Dermis microvascular lymphatic vessel endothelial cell (primary cell): ENCODE data around the gene TOR1B. TPM values are rescaled to one million over a fixed set of nuclear protein-coding genes. Genes with fewer than 3 reads are reported as not detected.

Experiments used
- DNase-seq, 2 donors: peaks; one replicate each; pipeline versions ENCODE4 v3.0.0 to v3.0.0-alpha.2; 2010; ENCODE audit warnings: low read depth in 2 of 2
- total RNA-seq: library from RNA; depleted of rRNA; stranded (reverse); fragments of >200 nt; gene quantifications from 2 replicates; pipeline ENCODE4 v1.2.1, GENCODE V29; 2014

Gene TOR1B
- total RNA-seq, 1 donor from 2014 or later = 17.5 TPM

DNA sequence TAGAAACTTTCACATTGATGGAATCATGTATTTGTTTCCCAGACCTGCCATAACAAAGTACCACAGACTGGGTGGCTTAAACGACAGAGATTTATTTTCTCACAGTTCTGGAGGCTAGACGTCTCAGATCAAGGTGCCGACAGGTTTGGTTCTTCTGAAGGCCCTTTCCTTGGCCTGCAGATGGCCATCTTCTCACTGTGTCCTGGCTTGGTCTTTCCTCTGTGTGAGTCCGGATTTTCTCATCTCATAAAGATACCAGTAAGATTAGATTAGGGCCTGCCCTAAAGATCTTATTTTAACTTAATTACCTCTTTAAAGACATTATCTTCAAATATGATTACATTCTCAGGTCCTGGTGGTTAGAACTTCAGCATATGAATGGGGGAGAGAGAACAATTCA is 38.1 kb downstream of the TOR1B start:
- DNase-seq = no peak

DNA sequence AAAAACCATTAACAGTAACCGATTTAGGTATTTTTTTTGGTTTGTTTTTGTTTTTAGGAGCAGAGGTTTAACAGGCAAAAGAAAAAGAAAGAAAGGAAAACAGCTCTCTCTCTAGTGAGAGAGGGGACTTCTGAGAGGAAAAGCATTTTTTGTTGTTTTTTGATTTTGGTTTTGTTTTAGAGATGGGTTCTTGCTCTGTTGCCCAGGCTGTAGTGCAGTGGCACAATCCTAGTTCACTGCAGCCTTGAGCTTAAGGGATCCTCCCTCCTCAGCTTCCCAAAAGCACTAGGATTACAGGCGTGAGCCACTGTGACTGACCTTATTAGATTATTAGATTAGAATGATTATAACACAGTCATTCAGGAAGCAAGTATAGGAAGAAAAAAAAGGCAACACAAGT is 42.4 kb downstream of the TOR1B start:
- no peak for DNase-seq

DNA sequence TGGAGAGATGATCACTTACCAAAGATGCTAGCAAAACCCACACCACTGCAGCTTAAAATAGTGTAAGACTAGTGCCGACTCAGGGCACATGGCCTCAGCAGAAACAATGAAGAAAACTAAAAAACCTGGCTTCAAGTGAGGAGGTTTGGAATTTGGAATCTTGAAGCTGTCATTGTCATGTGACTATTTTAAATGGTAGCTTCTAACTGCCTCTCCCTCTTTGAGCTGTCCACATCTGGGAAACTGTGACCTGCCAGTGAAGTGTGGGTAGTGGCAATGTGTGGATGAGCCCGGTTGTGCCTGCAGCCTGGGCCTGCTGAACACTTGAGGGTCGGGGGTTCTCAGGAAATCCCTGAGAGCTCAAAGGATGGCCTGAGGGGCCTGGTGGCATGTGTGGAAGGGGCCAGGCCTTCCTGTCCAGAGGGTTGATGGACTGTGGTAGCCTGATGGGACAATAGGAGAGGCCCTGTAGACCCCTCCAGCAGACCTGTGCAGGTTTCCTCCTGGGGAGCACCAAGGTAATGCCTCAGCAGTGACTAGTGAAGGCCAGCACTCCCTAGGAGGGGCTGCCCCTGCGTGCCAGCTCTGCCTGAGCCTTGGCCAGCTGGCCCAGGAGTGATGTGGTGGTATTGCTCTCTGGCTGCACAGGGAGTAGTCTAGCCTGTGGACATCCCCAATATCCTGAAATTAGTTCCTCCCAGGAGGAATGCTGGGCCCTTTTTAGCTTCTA is 45.9 kb downstream of the TOR1B start:
- DNase-seq = no peak

DNA sequence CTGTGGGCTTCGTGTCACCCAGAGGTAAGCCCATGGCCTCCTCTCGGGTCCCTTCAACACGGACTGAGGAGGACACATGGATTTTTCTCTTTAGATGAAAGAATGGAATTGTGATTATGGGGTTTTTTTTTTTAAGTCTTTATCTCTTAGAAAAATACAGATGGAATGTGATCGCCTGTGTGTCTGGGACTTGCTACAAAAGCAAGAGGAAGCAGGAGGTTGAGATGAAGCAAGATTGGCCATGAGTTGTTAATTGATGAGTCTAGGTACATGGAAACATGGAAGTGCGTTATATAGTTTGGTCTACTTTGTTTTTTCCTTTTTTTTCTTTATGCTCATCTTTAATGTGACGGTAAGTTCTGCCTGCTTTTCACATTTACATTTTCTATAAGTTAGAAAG is 46.9 kb downstream of the TOR1B start:
- peak; percentile 18 to 53 for DNase-seq

DNA sequence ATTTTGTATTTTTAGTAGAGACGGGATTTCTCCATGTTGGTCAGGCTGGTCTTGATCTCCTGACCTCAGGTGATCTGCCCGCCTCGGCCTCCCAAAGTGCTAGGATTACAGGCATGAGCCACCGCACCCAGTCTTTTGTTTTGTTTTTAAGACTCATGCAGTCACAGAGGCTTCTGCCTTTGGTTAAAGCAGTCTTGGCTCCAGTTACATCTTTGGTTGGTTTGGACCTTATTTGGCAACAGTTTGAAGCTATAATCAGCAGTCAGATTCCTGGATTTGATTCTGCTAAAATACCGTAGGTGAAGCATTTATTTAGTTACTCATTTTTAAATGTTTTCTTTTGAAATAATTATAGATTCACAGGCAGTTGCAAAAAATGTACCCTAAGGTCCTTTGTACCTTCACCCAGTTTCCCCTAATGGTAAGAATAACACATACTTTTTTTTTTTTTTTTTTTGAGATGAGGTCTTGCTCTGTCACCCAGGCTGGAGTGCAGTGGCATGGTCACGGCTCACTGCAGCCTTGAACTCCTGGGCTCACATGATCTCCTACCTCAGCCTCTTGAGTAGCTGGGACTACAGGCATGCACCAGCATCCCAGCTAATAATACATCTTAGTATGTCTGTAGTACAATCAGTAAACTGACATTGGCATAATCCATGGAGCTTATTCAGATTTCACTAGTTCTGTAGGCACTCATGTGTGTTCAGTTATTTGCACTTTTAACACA is 48.0 kb downstream of the TOR1B start:
- DNase-seq = no peak

DNA sequence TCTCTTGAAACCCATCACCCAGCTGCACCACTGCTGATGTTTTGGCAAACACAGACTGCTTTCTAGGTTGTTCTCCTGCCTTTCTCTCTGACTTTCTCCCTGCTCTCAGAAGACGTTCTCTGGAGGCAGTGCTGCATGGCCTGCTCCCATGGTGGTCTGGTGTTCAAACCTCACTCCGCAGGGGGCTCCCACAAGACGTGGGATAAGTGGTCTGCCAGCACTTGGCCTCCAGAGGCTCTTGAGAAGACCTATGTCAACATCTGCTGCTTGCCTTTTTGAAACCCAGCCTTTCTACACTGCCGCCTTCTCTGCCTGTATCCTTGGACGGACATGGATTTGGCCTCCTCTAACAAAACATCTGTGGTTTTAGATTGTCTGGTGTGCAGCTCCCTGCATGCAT is 48.8 kb downstream of the TOR1B start:
- DNase-seq = no peak

DNA sequence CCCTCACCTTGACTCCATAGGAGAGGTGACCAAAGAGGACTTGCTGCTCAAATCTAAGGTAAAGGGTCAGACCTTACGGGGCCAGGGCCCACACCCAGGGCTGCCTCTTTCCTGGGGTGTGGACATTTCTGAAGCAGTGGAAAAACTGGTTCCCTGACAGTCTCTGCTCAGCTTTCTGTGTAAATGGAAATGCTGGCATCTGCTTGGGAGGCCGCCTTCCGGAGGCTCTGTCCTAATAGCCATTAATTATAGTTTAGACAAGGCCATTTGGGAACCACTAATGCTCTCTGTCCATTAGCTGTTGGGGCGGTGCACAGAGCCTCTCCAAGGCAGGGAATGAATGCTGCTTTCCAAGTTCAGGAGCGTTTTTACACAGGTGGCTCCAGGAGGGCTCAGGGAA is 49.6 kb downstream of the TOR1B start:
- DNase-seq = no peak

DNA sequence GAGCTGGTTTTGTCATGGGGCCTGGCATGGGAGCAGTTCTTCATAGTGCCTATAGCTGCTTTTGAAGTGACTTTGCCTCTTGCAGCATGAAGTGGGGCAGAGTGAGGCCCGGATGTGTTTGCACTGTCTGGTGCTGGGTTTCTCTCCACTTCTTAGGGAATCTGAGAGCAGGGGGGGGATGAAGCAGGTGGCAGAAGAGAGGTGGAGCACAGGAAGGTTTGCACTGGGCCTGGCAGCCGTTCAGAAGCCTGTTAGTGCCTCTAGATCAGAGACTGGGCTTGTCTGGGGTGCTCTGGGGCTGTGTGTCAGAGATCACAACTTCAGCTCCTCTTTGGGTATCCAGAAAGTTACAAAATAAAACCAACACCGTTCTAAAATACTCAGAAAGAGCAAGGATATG is 50.6 kb downstream of the TOR1B start:
- DNase-seq = no peak

DNA sequence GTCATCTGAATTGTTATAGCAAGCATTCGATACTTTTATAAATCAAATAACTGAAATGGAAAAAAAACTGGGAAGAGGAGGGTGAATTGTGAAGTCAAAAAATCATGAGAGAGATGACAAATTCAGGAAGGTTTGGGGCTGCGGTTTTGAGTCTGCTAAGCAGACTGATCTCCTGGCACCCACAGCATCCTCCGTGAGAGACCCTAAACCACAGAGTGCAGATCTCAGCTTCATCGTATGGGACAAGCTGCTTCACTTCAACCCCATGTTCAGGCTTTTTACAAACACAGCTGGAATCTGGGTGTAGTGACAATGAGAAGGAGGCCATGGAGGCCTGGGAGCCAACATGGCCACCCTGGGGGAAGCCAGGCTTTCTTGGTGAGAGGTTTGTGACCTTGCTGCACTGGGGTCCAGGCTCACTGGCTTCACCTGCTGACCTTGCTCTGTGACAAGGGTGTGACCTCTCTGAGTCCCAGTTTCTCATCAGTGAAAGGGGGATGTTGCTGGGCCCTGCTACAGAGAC is 51.7 kb downstream of the TOR1B start:
- DNase-seq = no peak

DNA sequence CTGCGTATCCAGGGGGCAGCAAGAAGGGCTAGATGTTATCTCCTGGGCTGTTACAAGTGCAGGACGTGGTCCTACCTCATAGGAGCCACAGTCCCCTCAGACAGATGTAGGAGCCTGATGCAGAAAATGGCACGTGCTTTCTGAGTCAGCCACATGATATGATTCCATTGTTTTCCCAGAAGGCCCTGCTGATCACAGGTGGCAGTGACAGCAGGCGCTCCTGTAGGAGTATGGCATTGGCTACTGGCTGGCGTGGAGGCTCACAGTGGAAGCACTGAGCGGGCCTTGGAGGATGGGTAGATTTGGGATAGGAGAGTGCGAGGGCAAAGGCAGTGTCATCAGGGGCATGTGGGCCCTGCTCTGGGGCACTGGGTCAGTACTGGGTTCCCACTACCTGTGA is 54.2 kb downstream of the TOR1B start:
- no peak for DNase-seq

DNA sequence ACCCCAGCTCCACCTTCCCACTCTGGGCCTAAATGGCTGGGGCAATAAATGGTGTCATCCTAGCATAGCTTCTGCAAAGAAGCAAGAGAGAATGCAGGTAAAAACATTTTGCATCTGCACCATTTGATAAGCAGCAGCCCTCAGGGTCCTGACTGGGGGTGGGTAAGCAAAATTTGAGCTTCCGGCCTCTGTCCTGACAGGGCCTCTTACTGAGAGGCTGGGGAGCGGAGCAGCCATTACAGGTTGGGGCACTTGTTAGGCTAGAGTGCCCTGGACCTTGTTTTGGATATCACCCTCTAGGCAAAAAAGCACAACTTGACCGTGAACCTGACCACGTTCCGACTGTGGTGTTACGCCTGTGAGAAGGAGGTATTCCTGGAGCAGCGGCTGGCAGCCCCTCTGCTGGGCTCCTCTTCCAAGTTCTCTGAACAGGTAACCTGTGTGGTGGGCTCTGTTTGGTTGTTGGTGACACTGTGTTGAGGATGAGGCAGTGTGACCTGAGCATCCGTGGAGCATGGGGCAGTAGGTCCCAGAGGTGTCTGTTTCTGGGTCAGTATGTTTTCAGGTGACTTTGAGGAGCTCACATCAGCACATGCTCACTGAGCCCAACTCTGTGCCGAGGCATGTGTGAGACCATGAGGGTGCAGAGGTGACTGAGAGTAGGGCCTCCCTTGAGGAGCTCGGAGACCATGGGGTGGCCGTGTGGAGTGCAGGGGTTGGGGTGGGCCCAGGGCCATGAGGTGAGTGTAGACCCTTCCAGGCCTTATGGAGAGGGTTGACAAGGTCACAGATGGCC is 55.4 kb downstream of the TOR1B start:
- DNase-seq = no peak

Other genes with a start within 250 kb of the TOR1B start
- gene C9orf50, start 182.1 kb upstream of the TOR1B start, total RNA-seq = not detected in 2 replicates
- gene NTMT1, start 177.0 kb upstream of the TOR1B start, total RNA-seq = 23.7 and 25.7 TPM in 2 replicates
- gene ASB6, start 161.0 kb upstream of the TOR1B start, total RNA-seq = 9.2 and 13.9 TPM in 2 replicates
- gene PRRX2, start 137.5 kb upstream of the TOR1B start, total RNA-seq = 0.13 and 1.2 TPM in 2 replicates
- 0.25 and 0.26 TPM in 2 replicates for gene PTGES, start 50.1 kb upstream of the TOR1B start, total RNA-seq
- 22.9 and 27.4 TPM in 2 replicates for gene TOR1A, start 21.0 kb downstream of the TOR1B start, total RNA-seq
- 22.1 and 24.1 TPM in 2 replicates for gene C9orf78, start 32.1 kb downstream of the TOR1B start, total RNA-seq
- gene USP20, start 32.3 kb downstream of the TOR1B start, total RNA-seq = 4.7 and 8.5 TPM in 2 replicates
- gene FNBP1, start 240.0 kb downstream of the TOR1B start, total RNA-seq = 35.0 and 37.4 TPM in 2 replicates